HepG2 (cell line): ENCODE measurements around the gene TTLL10.

Experiments
- CTCF ChIP-seq: sonication (generic); formaldehyde crosslinking; IDR thresholded peaks from 2 replicates; pipeline ENCODE4 v1.5.0; 2020; ENCODE audit warnings: mild to moderate bottlenecking, missing genetic modification reagents, moderate library complexity
- SMAD3 ChIP-seq: sonication (generic); formaldehyde crosslinking; IDR thresholded peaks from 2 replicates; pipeline ENCODE4 v1.4.0; 2020; ENCODE audit warnings: missing genetic modification reagents

DNA sequence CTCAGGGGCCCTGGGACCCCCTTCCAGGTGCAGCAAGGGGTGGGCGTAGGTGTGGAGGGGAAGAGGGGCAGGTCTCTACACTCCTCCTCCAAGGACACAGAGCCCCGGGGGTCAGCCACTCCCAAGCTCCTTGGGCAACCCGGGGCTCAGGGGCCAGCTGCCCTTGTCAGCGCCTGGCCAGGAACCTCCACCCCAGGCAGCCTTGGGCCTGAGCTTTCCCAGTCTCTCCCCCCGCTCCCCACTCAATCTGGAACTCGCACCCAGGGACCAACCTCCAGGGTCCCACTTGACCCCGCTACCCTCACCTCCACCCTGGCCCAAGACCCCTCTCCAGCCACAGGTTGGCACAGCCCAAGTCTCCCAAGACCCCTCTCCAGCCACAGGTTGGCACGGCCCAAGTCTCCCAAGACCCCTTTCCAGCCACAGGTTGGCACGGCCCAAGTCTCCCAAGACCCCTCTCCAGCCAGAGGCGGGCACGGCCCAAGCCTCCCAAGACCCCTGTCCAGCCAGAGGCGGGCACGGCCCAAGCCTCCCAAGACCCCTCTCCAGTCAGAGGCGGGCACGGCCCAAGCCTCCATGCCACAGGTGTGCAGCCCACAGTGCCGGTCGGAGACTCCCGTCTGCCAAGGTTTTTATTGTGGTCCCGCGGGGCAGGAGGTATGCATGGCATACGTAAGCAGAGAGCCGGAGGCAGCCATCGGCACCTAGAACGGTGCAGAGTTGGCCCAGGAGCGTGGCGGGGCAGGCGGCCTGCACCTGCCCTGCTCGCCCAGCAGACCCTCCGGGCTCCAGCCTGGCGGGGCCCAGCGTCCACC lies 37.3 kb downstream of the TTLL10 start:
- TF ChIP-seq CTCF (CRISPR knock-in tag) (no peak), SMAD3 (CRISPR knock-in tag) (no peak)
